HepG2 (cell line): ENCODE data around the gene NT5C. TPM values are rescaled to one million over a fixed set of nuclear protein-coding genes. Genes with fewer than 3 reads are reported as not detected.
A peak's percentile ranks its signal among the peaks of the same experiment; 100 is the strongest.

Experiments used
- BORCS8-MEF2B ChIP-seq: sonication (generic); formaldehyde crosslinking; IDR thresholded peaks from 2 replicates; pipeline ENCODE4 v1.8.0; 2022; ENCODE audit warnings: mild to moderate bottlenecking, missing genetic modification reagents
- ETV5 ChIP-seq: IDR thresholded peaks from 2 replicates; pipeline ENCODE4 v1.6.1; 2018; ENCODE audit warnings: missing biosample characterization, missing genetic modification reagents, inconsistent platforms, borderline replicate concordance
- GATAD1 ChIP-seq: IDR thresholded peaks from 2 replicates; pipeline ENCODE4 v1.6.1; 2016; ENCODE audit warnings: missing genetic modification reagents, missing compliant biosample characterization
- KAT2B ChIP-seq: fragments of 150-350 bp; IDR thresholded peaks from 2 replicates; pipeline ENCODE4 v1.6.1; 2014; ENCODE audit warnings: low read depth, low read length, borderline replicate concordance
- MED1 ChIP-seq: sonication (generic); formaldehyde crosslinking; IDR thresholded peaks from 2 replicates; pipeline ENCODE4 v1.4.0; 2020; ENCODE audit warnings: missing genetic modification reagents
- MEIS2 ChIP-seq: sonication (generic); formaldehyde crosslinking; IDR thresholded peaks from 2 replicates; pipeline ENCODE4 v1.9.0; 2021; ENCODE audit warnings: mild to moderate bottlenecking, missing genetic modification reagents
- MIER2 ChIP-seq: IDR thresholded peaks from 2 replicates; pipeline ENCODE4 v1.6.1; 2016; ENCODE audit warnings: missing biosample characterization, missing genetic modification reagents
- PAX8 ChIP-seq: sonication (generic); formaldehyde crosslinking; IDR thresholded peaks from 2 replicates; pipeline ENCODE4 v1.8.0; 2022; ENCODE audit warnings: mild to moderate bottlenecking, missing genetic modification reagents, borderline replicate concordance
- POLR2AphosphoS5 ChIP-seq: IDR thresholded peaks from 2 replicates; pipeline ENCODE4 v1.6.1; 2012; ENCODE audit warnings: low read depth, low read length
- PREB ChIP-seq: sonication (generic); formaldehyde crosslinking; IDR thresholded peaks from 2 replicates; pipeline ENCODE4 v1.4.0; 2020; ENCODE audit warnings: missing genetic modification reagents
- SIX1 ChIP-seq: sonication (generic); formaldehyde crosslinking; IDR thresholded peaks from 2 replicates; pipeline ENCODE4 v1.4.0; 2020; ENCODE audit warnings: missing genetic modification reagents, borderline replicate concordance
- SPEN ChIP-seq: sonication (generic); formaldehyde crosslinking; IDR thresholded peaks from 2 replicates; pipeline ENCODE4 v1.5.1; 2020; ENCODE audit warnings: low read depth, mild to moderate bottlenecking, missing genetic modification reagents
- STAG1 ChIP-seq: sonication (generic); formaldehyde crosslinking; IDR thresholded peaks from 2 replicates; pipeline ENCODE4 v1.4.0; 2020; ENCODE audit warnings: missing genetic modification reagents
- THAP8 ChIP-seq: sonication (generic); formaldehyde crosslinking; IDR thresholded peaks from 2 replicates; pipeline ENCODE4 v1.5.1; 2020; ENCODE audit warnings: missing genetic modification reagents, mild to moderate bottlenecking, borderline replicate concordance
- ZBTB43 ChIP-seq: sonication (generic); formaldehyde crosslinking; conservative IDR thresholded peaks from 2 replicates; pipeline ENCODE4 v1.4.0; 2020; ENCODE audit warnings: missing genetic modification reagents
- ZEB1 ChIP-seq: IDR thresholded peaks from 2 replicates; pipeline ENCODE4 v1.6.1; 2012; ENCODE audit warnings: mild to moderate bottlenecking, low read depth, inconsistent platforms; ENCODE audit not compliant: insufficient replicate concordance
- ZNF20 ChIP-seq: sonication (generic); formaldehyde crosslinking; IDR thresholded peaks from 2 replicates; pipeline ENCODE4 v1.4.0; 2020; ENCODE audit warnings: mild to moderate bottlenecking, moderate library complexity, missing genetic modification reagents
- ZNF24 ChIP-seq: fragments of 450-650 bp; IDR thresholded peaks from 2 replicates; pipeline ENCODE4 v1.6.1; 2017; ENCODE audit warnings: antibody characterized with exemption, mild to moderate bottlenecking
- ZNF264 ChIP-seq: sonication (generic); formaldehyde crosslinking; IDR thresholded peaks from 2 replicates; pipeline ENCODE4 v1.4.0; 2020; ENCODE audit warnings: missing genetic modification reagents
- ZNF496 ChIP-seq: sonication (generic); formaldehyde crosslinking; IDR thresholded peaks from 2 replicates; pipeline ENCODE4 v1.8.1; 2023; ENCODE audit warnings: mild to moderate bottlenecking, moderate library complexity, missing genetic modification reagents; ENCODE audit not compliant: insufficient replicate concordance
- ZNF512 ChIP-seq: sonication (generic); formaldehyde crosslinking; IDR thresholded peaks from 2 replicates; pipeline ENCODE4 v1.4.0; 2020; ENCODE audit warnings: mild to moderate bottlenecking, missing genetic modification reagents
- ZNF761 ChIP-seq: sonication (generic); formaldehyde crosslinking; conservative IDR thresholded peaks from 2 replicates; pipeline ENCODE4 v1.4.0; 2020; ENCODE audit warnings: mild to moderate bottlenecking, missing genetic modification reagents
- ZNF850 ChIP-seq: sonication (generic); formaldehyde crosslinking; conservative IDR thresholded peaks from 2 replicates; pipeline ENCODE4 v1.9.0; 2021; ENCODE audit warnings: mild to moderate bottlenecking, missing genetic modification reagents
- polyA plus RNA-seq, 8 experiments: library from polyadenylated mRNA; depleted of rRNA in 3 of 8; stranded (reverse) in 7 of 8; unstranded in 1 of 8; fragments of >200 nt; fragmentation: Illumina TruSeq in 4 of 8; extraction: Trizol in 4 of 8; gene quantifications; 2 replicates each; pipeline versions ENCODE4 v1.2.1 to v1.2.3, GENCODE V29; 2011 to 2016; ENCODE audit warnings: low read depth in 4 of 8, missing spikeins in 1 of 8, mixed read lengths in 1 of 8; ENCODE audit not compliant: insufficient read depth in 1 of 8
- total RNA-seq, 5 experiments: library from RNA; depleted of rRNA; stranded (reverse); fragments of >200 nt; fragmentation: Illumina TruSeq; extraction: Trizol; gene quantifications; 2 replicates each; pipeline ENCODE4 v1.2.3, GENCODE V29; 2016; ENCODE audit warnings: low read depth in 1 of 5

Gene NT5C
- total and polyA plus RNA-seq, 2 of the 13 experiments (the other 11 are each of a cell fraction or from before 2014, with no cell fraction given) = 42.8 to 48.6 TPM

- TF ChIP-seq ZNF264 (CRISPR knock-in tag) = 0 out of 2 replicates have a peak, but pooled peaks have one; percentile 19
- TF ChIP-seq MEIS2 (CRISPR knock-in tag) = 0 out of 2 replicates have a peak, but pooled peaks have one; percentile 50
- 0 out of 2 replicates have a peak, but pooled peaks have one; percentile 36 for TF ChIP-seq SPEN (CRISPR knock-in tag)
- TF ChIP-seq ETV5 (CRISPR knock-in tag) = peak; percentile 80; the same call in 1 of the 2 replicates
- no peak for TF ChIP-seq ZEB1
- TF ChIP-seq ZBTB43 (CRISPR knock-in tag) = no peak
- peak; percentile 51; the same call in 1 of the 2 replicates for TF ChIP-seq GATAD1
- 0 out of 2 replicates have a peak, but pooled peaks have one; percentile 63 for TF ChIP-seq PAX8 (CRISPR knock-in tag)
- no peak for TF ChIP-seq PREB
- no peak for TF ChIP-seq KAT2B
- TF ChIP-seq STAG1 = peak; percentile 94
- TF ChIP-seq ZNF20 (CRISPR knock-in tag) = no peak
- peak; percentile 45; the same call in 1 of the 2 replicates for TF ChIP-seq MIER2 (CRISPR knock-in tag)
- TF ChIP-seq BORCS8-MEF2B (CRISPR knock-in tag) = 0 out of 2 replicates have a peak, but pooled peaks have one; percentile 29
- peak; percentile 84 for TF ChIP-seq ZNF761 (CRISPR knock-in tag)
- no peak for TF ChIP-seq ZNF512
- TF ChIP-seq ZNF496 (CRISPR knock-in tag) = no peak
- no peak for TF ChIP-seq THAP8
- TF ChIP-seq ZNF24 = no peak
- no peak for TF ChIP-seq SIX1 (CRISPR knock-in tag)
- peak; percentile 63; the same call in 1 of the 2 replicates for TF ChIP-seq MED1 (CRISPR knock-in tag)
- TF ChIP-seq POLR2AphosphoS5 = no peak
- no peak for TF ChIP-seq ZNF850
These were observed 17.6 kb downstream of the NT5C start (continued) for GRCh38 chr17:75113798-75114551.
